NCI-H1930 (cell line): ENCODE measurements around the gene FAM98B.

Experiments
- DNase-seq, 2 experiments: peaks; one replicate each; lab custom pipeline; 2025; lab: John Stamatoyannopoulos, UW

The FAM98B gene

GRCh38 chr15:38507570-38507969, 53.6 kb downstream of the FAM98B start:
- DNase-seq: no peak

DNA sequence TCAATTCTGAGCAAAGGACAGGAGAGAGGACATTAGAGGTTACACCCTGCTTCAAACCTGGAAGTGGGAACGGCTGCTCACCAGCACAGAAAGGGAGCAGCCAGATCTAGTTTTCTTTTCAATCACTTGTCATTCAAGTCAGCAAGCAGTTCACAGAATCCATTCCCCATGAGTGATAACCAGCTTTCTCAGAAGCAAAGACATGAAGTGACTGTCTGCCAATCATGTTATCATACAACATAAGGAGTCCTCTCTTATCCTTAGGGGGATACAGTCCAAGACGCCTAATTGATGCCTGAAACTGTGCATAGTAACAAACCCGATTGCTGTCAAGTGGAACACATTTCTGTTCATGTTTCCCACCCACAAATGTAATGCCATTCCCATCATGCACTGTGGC, 54.7 kb downstream of the FAM98B start:
- no peak for DNase-seq

DNA sequence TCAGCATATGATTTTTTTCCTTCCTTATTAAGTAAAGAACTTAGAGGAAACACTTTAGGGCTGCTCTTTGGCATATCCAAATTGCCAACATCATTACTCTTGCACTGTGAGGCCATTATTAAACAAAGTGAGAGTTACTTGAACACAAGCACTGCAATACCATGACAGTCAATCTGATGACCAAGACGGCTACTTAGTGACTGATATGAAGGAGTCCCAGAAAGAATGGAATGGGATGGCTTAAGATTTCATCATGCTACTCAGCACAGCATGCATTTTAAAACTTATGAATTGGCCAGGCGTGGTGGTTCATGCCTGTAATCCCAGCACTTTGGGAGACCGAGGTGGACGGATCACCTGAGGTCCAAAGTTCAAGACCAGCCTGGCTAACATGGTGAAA, 55.2 kb downstream of the FAM98B start:
- no peak for DNase-seq

- no peak for DNase-seq
These were observed 59.0 kb downstream of the FAM98B start for GRCh38 chr15:38512901-38513300.

- no peak for DNase-seq
These were observed 60.7 kb downstream of the FAM98B start for GRCh38 chr15:38514601-38515000.

- no peak for DNase-seq
These were observed 62.7 kb downstream of the FAM98B start for GRCh38 chr15:38516626-38517025.

DNA sequence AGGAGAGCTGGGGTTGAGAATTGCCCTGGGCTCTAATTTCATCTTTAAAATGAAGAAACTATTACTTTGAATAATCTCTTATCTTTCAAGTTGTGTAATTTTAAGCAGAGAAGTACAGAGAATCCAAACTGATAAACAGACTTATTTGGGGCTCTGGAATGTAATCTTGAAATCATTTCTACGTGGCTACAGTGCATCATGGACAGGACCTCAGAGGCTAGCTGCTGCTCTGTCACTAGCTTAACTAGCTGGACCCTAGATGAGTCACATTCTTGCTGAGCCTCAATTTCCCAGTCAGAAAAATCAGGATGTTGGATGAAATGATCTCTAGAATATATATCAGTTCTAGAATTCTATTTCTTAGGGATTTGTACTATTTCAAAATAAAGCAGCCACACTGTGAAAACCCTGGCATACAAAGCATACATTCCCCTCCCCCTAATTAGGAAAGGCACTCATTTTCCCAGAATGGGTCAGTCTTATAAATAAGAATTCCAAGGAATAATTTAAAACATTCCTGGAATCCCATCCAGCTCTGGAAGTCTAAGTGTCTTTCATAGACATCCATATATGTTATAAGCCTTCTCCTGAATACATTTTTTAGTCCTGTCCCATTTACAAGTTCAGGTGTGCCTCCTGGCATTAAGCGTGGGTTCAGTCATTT, 63.5 kb downstream of the FAM98B start:
- DNase-seq: no peak

DNA sequence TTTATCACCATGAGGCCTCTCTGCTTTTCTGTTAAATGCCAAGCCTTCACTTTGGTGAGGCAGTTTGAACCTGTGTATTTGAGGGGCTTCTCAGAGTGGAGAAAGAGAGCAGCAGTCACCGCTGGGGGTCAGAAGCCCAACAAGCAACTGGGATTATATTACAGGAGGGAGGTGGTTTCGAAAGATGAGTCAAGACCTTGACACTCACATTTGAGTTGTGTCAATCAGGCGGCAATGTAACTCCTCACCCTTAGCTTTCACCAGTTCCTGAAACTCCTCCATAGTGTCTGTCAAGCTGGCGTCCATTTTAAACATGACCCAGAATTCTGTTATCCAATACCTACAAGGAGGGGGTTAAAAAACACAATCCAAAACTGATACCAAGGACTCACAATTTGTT, 64.2 kb downstream of the FAM98B start:
- no peak for DNase-seq

- DNase-seq: no peak
These were observed 66.1 kb downstream of the FAM98B start for GRCh38 chr15:38520035-38520434.

GRCh38 chr15:38521316-38521715, 67.4 kb downstream of the FAM98B start:
- DNase-seq: no peak

DNA sequence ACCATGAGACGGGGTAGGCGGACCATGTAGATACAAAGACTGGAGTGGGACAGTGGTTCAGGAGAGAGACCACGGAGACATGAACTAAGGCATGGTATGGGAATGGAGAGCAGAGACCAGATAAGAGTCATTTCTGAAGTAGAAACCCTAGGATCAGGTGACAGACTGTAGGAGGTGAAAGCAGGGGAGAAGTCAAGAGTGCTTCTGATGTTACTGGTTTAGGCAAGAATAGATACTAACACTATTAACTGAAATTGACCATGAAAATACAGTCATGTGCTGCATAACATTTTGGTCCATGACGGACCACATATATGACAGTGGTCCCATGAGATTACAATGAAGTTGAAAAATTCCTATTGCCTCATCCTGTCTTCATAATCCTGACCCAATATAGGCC, 69.0 kb downstream of the FAM98B start:
- DNase-seq: no peak

DNA sequence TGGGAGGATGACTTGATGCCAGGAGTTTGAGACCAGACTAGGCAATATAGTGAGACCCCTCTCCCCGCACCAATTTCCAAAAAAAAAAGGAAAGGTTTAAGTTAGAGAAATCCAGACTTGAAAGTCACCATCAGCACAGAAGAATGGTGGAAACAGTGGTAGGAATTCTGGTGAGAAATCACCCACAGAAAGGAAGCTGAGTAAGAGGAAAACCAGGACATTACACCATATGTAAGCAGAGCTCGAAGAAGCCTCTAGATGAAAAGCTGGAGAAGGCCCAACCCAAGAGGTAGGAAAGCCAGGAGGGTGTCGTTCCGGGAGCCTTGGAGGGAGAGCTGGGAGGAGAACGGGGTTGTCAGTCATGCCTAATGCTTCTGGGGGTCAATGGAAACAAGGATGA, 70.2 kb downstream of the FAM98B start:
- DNase-seq: no peak

DNA sequence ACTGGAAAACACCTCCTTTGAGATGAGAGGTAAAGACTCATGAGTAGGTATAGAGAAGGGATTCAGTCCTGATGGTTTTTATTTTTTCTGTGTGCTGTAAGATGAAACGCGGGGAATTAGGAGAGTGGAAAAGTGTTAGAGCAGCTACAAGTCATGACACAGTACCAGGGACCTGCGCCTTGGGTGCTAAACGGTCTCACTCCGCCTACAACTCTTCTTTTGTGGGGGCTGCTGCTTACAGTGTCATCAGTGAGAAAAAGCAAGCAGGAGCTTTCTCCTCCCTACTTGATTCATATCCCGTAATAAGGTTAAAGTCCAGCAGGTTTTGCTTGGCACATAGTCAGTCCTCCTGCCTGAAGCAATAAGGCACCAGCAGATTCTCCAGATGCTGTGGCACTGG, 71.6 kb downstream of the FAM98B start:
- DNase-seq: no peak

DNA sequence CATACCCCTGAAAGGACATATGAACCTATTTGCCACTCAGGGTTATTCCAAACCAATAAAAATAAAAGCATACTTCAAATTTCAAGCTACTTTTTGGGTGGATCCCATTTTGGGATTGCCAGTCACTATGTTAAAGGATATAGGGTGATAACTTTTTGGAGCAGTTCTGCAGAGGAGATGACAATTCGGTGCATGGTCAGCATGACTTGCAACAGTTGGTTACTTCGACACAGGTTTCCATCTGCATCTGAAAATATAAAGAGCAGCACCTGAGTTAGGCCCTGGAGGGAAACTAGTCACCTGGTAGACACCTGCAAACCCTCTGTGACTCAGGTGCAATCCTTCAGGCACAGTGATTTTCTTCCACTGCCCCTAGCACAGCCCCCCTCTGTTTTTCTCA, 72.2 kb downstream of the FAM98B start:
- DNase-seq: no peak

DNA sequence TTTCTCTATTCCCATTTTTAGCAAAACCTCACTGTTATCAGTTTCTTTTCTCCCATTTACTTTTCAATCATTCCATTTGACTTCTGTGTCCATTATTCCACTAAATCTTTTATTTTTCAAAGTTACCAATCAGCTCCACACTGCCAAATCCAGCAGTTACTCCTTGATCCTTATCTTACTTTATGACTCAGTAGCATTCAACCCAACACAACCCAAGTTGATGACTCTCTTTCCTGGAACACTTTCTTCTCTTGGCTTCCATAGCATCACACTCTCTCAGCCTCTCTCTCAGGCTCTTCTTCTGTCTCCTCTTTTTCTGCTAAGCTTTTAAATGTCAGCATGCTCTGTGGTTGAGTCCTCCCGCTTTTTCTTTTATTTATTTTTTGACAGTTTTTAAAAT, 74.4 kb downstream of the FAM98B start:
- DNase-seq: no peak

- DNase-seq: no peak
These were observed 76.2 kb downstream of the FAM98B start for GRCh38 chr15:38530113-38530512.

DNA sequence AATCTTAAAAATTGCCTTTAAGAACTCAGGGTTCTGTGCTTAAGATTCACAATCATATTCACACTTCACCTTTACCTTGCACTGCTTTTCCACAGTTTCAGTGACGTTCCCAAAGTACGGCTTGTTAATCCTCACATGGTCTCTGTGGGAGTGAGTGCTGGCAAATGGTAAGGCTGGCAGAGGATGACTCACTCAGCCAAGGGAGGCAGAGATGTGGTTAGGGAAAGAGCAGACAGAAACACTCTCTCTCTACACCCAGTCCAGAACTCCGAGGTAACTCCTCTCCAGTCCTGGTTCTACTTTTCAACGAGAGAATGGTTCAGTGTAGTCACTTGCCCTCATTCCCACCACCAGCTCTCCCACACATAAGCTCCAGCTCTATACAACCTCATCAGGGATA, 77.6 kb downstream of the FAM98B start:
- no peak for DNase-seq

GRCh38 chr15:38532728-38533127, 78.8 kb downstream of the FAM98B start:
- no peak for DNase-seq

GRCh38 chr15:38533416-38533915, 79.5 kb downstream of the FAM98B start:
- DNase-seq: no peak

GRCh38 chr15:38533926-38534325, 80.0 kb downstream of the FAM98B start:
- no peak for DNase-seq

DNA sequence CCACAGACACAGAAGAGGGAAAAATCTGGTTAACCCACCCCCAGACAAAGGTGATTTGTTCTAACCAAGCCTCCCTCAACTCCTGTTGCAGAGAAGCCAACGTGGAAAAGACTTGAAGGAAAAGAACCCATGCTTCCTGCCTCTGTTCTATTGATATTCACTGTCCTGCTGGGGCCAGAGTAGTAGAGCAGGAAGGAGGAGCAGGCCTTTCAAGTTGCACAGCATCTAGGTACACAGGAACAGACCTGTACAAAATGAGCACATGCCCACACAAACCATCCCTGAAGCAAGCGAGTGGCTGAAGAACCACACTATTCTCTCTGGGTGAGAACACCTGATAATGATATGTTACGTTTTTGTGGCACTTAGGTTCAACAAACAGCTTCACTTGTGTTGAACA, 80.8 kb downstream of the FAM98B start:
- DNase-seq: no peak

GRCh38 chr15:38535491-38536200, 81.7 kb downstream of the FAM98B start:
- no peak for DNase-seq

- DNase-seq: no peak
These were observed 82.3 kb downstream of the FAM98B start for GRCh38 chr15:38536201-38536676.
